Lung (tissue), 12 donors: ENCODE data around the gene SLC29A2. TPM values are rescaled to one million over a fixed set of nuclear protein-coding genes. Genes with fewer than 3 reads are reported as not detected.

Experiments
- ATAC-seq: fragments of 200-7000 bp; cut with Tn5 transposase; one replicate; pipeline ENCODE4 v1.9.1; 2020; ENCODE audit warnings: moderate number of reproducible peaks; ENCODE audit not compliant: insufficient read depth, low FRiP score
- DNase-seq, 3 donors: peaks; one replicate each; pipeline ENCODE4 v3.0.0-alpha.2; 2013 to 2017
- H3K27ac ChIP-seq, 2 donors: one replicate each; pipeline ENCODE4 v1.5.1; 2013; ENCODE audit warnings: mild to moderate bottlenecking in 2 of 2, moderate library complexity in 2 of 2, control low read depth in 1 of 2, inconsistent platforms in 1 of 2, low read depth in 1 of 2, low read length in 1 of 2
- H3K27me3 ChIP-seq, 3 donors: one replicate each; pipeline ENCODE4 v1.5.1; 2013; ENCODE audit warnings: low read length in 2 of 3; ENCODE audit not compliant: control insufficient read depth in 3 of 3, insufficient read depth in 3 of 3
- H3K36me3 ChIP-seq, 4 donors: one replicate each; pipeline ENCODE4 v1.5.1; 2013; ENCODE audit warnings: low read length in 4 of 4, mild to moderate bottlenecking in 1 of 4, moderate library complexity in 1 of 4; ENCODE audit not compliant: control insufficient read depth in 4 of 4, insufficient read depth in 4 of 4
- H3K4me1 ChIP-seq, 5 donors: one replicate each; pipeline ENCODE4 v1.5.1; 2013; ENCODE audit warnings: low read length in 5 of 5, mild to moderate bottlenecking in 2 of 5, moderate library complexity in 1 of 5; ENCODE audit not compliant: control insufficient read depth in 5 of 5, insufficient read depth in 5 of 5
- H3K4me3 ChIP-seq: one replicate; pipeline ENCODE4 v1.5.1; 2013; ENCODE audit warnings: mild to moderate bottlenecking, control low read depth, moderate library complexity
- H3K9ac ChIP-seq, 2 donors: one replicate each; pipeline ENCODE4 v1.5.1; 2013; ENCODE audit warnings: low read length in 2 of 2, control low read depth in 1 of 2; ENCODE audit not compliant: insufficient read depth in 1 of 2
- H3K9me3 ChIP-seq, 4 donors: one replicate each; pipeline ENCODE4 v1.5.1; 2013; ENCODE audit warnings: low read length in 3 of 4, mild to moderate bottlenecking in 1 of 4, moderate library complexity in 1 of 4; ENCODE audit not compliant: control insufficient read depth in 4 of 4, insufficient read depth in 3 of 4
- CTCF ChIP-seq: IDR thresholded peaks from 2 replicates; pipeline ENCODE4 v1.5.1; 2012; ENCODE audit warnings: mild to moderate bottlenecking; ENCODE audit errors: control extremely low read depth, extremely low read depth
- WGBS, 2 donors: extraction: QIAGEN DNeasy Blood & Tissue Kit; methylation state at CpG; one replicate each; pipeline ENCODE4 v1.1.7; 2013; 5-methylcytosine and 5-hydroxymethylcytosine counted together
- polyA plus RNA-seq, 2 donors: library from polyadenylated mRNA; stranded (reverse); fragments of 200-250 nt; gene quantifications; one replicate each; pipeline ENCODE4 v1.2.1, GENCODE V29; 2013
- total RNA-seq, 2 donors: library from RNA; depleted of rRNA in 1 of 2; stranded (reverse); fragments of >200 nt in 1 of 2; gene quantifications; one replicate each; pipeline ENCODE4 v1.2.1, GENCODE V29; 2014 to 2021
- donor health status: control.
- donor health status: control.
- donor health status: Bipolar disorder and iron deficiency.
- donor health status: healthy.
- donor health status: DM: yes; HTN: yes; CAD: no.

SLC29A2 gene
- total and polyA plus RNA-seq, 4 donors, result 6.5 to 19.4 (median 13.7) TPM

- ATAC-seq (no peak), DNase-seq (no peak)
- Histone ChIP-seq H3K9ac (no peak overlapping the region), H3K36me3 (peaks cover 0 to 24% (median 0%) of the 10 kb centered on the region in 4 donors), H3K27me3 (no peaks in the 10 kb centered on the region), H3K9me3 (peaks cover 0 to 1% (median 0%) of the 10 kb centered on the region in 4 donors), H3K27ac (no peak overlapping the region), H3K4me1 (peaks cover 0 to 35% (median 20%) of the 10 kb centered on the region in 5 donors), H3K4me3 (no peak overlapping the region)
- whole genome bisulfite sequencing, 2 donors, result 81 to 91% methylated on average over 17 to 18 of the region's 18 CpGs
- TF ChIP-seq CTCF, result no peak
Measured at GRCh38 chr11:66332371-66333219, 39.0 kb downstream of the SLC29A2 start.

GRCh38 chr11:66331542-66332370 is 39.8 kb downstream of the SLC29A2 start:
- no peak overlapping the region for H3K27ac ChIP-seq
- H3K9ac ChIP-seq, result no peak overlapping the region
- peaks cover 1 to 42% (median 24%) of the 10 kb centered on the region in 5 donors for H3K4me1 ChIP-seq
- H3K36me3 ChIP-seq, result peaks cover 0 to 20% (median 0%) of the 10 kb centered on the region in 4 donors
- WGBS, 2 donors, result 90 to 91% methylated on average over 12 of the region's 12 CpGs
- H3K27me3 ChIP-seq, result no peaks in the 10 kb centered on the region
- no peak for DNase-seq
- TF ChIP-seq CTCF, result no peak
- H3K4me3 ChIP-seq, result no peak overlapping the region
- H3K9me3 ChIP-seq, result peaks cover 0 to 1% (median 0%) of the 10 kb centered on the region in 4 donors
- no peak for ATAC-seq

GRCh38 chr11:66330931-66331330 is 40.6 kb downstream of the SLC29A2 start:
- WGBS, 2 donors, result 66 to 77% methylated on average over 10 of the region's 10 CpGs
- peak in 2 of 3 donors; percentile 34 to 48 for DNase-seq
- peaks cover 2 to 42% (median 19%) of the 10 kb centered on the region in 5 donors for H3K4me1 ChIP-seq
- TF ChIP-seq CTCF, result no peak
- H3K27me3 ChIP-seq, result no peaks in the 10 kb centered on the region
- H3K27ac ChIP-seq, result no peak overlapping the region
- H3K9me3 ChIP-seq, result peaks cover 0 to 1% (median 0%) of the 10 kb centered on the region in 4 donors
- ATAC-seq, result no peak
- no peak overlapping the region for H3K9ac ChIP-seq
- no peak overlapping the region for H3K4me3 ChIP-seq
- H3K36me3 ChIP-seq, result peaks cover 0 to 20% (median 0%) of the 10 kb centered on the region in 4 donors
